Neuron (in vitro differentiated cells): ENCODE measurements around the gene TIMM17A.
A peak's percentile ranks its signal among the peaks of the same experiment; 100 is the strongest.

Experiments
- H2AFZ ChIP-seq: one replicate; pipeline ENCODE4 v1.6.1; 2013; ENCODE audit warnings: low read depth, mild to moderate bottlenecking, inconsistent platforms, low read length, moderate library complexity
- H3K27me3 ChIP-seq: one replicate; pipeline ENCODE4 v1.6.1; 2013; ENCODE audit warnings: low read length; ENCODE audit not compliant: insufficient read depth
- H3K36me3 ChIP-seq: one replicate; pipeline ENCODE4 v1.6.1; 2013; ENCODE audit warnings: low read length; ENCODE audit not compliant: insufficient read depth
- H3K4me1 ChIP-seq: one replicate; pipeline ENCODE4 v1.6.1; 2013; ENCODE audit warnings: low read length; ENCODE audit not compliant: insufficient read depth
- H3K4me3 ChIP-seq: 2 replicates; pipeline ENCODE4 v1.5.1; 2013; ENCODE audit warnings: mild to moderate bottlenecking, low read length, moderate library complexity
- H3K9me3 ChIP-seq: one replicate; pipeline ENCODE4 v1.6.1; 2013; ENCODE audit warnings: low read length

Gene TIMM17A

DNA sequence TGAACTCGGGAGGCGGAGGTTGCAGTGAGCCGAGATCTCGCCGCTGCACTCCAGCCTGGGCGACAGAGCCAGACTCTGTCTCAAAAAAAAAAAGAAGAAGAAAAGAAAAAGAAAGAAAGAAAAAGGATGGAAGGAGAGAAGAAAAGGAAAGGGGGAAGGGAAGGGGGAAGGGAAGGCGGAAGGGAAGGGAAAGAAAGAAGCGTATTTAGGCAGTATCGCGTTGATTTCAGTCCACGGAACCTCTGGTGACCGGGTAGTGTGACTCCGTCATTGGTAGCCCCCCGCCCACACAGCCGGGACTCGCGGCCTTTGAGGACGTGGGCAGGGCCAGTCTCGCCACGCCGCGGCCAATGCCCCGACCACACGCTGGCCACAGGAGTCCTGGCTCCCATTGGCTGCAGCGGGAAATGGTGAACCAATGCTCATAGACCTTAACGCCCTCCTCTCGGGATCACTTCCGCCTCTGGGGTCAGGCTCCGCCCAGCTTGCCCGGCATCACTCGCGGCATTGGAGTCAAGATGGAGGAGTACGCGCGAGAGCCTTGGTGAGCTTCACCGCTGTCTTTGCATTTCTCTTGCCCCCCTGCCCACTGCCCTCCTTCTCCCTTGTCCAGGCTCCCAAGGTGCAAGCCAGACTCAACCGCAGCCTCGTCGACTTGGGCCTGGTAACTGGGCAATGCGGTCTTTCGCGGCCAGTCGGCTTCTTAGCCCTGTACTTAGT is at the start of gene TIMM17A:
TSS of gene TIMM17A (plus strand) at position 495 of the 720 bp plus-strand sequence. CDS start at position 519, 24 bp downstream.
- peaks cover 6% of the 10 kb centered on the region for H3K4me1 ChIP-seq
- H3K4me3 ChIP-seq: peak within 1 kb of the TSS; percentile 92
- H3K27me3 ChIP-seq: peaks cover 2% of the 10 kb centered on the region
- no peaks in the 10 kb centered on the region for H3K9me3 ChIP-seq
- H2AFZ ChIP-seq: peak within 1 kb of the TSS; percentile 62
- peaks cover 21% of the 10 kb centered on the region for H3K36me3 ChIP-seq

DNA sequence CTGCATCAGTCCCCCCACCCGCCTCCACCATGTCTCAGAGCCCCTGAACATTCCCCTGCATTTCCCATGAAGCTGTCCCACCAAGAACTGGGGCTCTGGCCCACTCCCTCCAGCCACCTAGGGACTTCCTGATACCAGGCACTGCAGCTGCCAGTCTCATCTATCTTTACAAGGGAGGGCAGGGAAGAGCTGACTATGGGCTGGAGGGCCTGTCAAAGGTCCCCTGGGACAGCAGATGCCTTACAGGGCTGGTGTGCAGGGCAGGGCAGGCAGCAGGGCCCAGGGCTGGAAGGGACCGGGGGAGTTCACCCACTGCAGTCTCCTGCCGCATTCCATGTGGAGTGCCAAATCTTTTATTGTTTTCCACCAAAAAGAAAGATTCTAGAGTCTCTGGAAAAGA is 49.0 kb upstream of the TIMM17A start:
- H3K4me3 ChIP-seq: no peak overlapping the region
- peaks cover 28% of the 10 kb centered on the region for H3K27me3 ChIP-seq
- no peaks in the 10 kb centered on the region for H3K36me3 ChIP-seq
- H2AFZ ChIP-seq: no peak overlapping the region
- H3K9me3 ChIP-seq: no peaks in the 10 kb centered on the region
- H3K4me1 ChIP-seq: no peaks in the 10 kb centered on the region

DNA sequence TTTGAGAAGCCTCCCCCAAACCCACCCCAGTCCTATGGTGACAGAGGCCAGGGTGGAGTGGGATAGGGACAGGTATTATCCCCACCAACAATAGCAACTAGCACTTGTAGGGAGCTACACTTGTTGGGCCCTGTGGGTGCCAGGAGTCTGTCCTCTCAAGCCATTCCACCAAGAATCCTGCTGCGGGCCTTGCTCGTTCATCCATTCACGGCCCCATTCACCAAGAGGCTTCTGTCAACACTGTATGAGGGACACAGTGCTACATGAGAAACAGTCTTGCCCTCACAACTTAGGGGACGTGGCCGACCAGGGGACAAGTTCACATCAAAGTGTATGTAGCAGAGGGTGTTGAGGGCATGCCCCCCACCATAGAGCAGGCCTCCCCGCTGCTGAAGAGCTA is 47.7 kb upstream of the TIMM17A start:
- Histone ChIP-seq H3K4me1 (no peaks in the 10 kb centered on the region), H3K4me3 (no peak overlapping the region), H3K36me3 (no peaks in the 10 kb centered on the region), H2AFZ (no peak overlapping the region), H3K27me3 (peaks cover 28% of the 10 kb centered on the region), H3K9me3 (no peaks in the 10 kb centered on the region)

DNA sequence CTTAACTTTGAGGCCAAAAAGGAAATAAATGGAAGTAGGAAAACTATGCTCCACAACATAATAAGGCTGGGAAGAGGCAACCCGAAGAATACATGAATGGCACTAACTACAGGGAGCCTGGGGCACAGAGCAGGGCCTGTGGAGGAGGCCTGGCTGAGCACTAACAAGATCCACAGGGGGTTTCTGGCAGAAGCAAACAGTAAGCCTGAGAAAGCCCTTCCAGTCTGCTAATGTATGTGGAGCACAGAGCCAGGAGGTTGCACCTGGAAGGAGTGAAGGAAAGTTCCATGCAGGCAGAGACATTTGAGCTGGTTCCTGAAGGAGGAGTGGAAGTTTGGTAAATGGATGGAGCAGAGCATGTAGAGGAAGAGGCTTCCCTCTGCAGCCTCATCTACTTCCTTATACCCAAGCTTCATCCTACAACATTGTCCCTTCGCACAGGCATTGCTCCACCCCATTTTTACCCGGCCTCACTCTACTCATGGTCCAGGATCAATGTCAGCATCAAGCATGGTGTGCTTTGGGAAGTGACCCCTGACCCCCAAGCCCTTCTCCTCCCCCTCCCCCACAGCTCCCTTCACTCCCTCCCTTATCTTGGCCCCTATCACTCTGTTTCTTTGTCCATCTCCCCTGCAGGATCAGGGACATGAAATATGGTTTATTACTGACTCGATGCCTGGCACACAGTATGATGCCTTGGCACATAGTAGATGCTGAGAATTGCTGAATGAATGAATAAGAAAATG is 43.3 kb upstream of the TIMM17A start:
- Histone ChIP-seq H3K4me1 (peaks cover 8% of the 10 kb centered on the region), H3K9me3 (no peaks in the 10 kb centered on the region), H3K4me3 (no peak overlapping the region), H3K36me3 (no peaks in the 10 kb centered on the region), H2AFZ (no peak overlapping the region), H3K27me3 (peaks cover 19% of the 10 kb centered on the region)

- H3K4me3 ChIP-seq: no peak overlapping the region
- peaks cover 16% of the 10 kb centered on the region for H3K27me3 ChIP-seq
- H3K36me3 ChIP-seq: no peaks in the 10 kb centered on the region
- no peak overlapping the region for H2AFZ ChIP-seq
- H3K9me3 ChIP-seq: no peaks in the 10 kb centered on the region
- peaks cover 11% of the 10 kb centered on the region for H3K4me1 ChIP-seq
Observed at GRCh38 chr1:201912832-201913231, 42.5 kb upstream of the TIMM17A start.

DNA sequence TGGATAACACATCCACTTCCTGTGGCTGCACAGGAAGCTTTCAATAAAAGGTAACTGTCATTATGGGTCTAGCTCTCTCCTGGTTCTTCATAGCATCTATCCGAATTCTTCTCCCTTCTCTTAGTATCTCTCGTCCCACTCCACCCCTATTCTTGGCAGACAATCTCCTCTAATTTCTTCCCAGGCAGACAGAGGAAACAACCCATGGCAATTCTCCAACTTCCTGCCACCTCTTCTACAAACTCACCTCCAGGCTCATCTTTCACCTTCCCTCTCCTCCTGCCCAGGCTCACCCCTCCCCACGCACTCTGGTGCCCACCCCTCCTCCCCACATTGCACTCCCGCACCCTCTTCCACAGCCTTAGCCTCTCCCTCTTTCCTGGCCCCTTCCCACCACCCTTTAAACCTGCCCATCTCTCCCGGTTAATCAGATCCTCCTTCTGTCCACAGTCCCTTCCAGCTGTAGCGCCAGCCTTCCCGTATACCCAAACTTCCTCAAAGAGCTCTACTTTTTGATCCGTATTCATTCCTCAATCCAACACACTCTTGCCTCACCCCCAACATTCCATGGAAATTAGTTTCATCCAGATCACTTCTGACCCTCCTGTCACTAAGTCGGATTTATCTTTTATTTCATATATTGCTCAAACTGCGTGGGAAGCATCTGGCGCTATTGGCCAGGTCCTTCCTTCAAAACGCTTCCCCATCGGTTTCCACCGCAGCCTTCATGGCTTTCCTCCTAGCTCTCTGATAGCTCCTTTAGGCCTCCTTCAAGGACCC is 40.7 kb upstream of the TIMM17A start:
- Histone ChIP-seq H2AFZ (no peak overlapping the region), H3K4me3 (no peak overlapping the region), H3K9me3 (no peaks in the 10 kb centered on the region), H3K27me3 (peaks cover 9% of the 10 kb centered on the region), H3K4me1 (peaks cover 11% of the 10 kb centered on the region), H3K36me3 (no peaks in the 10 kb centered on the region)

- Histone ChIP-seq H3K9me3 (no peaks in the 10 kb centered on the region), H3K4me1 (peaks cover 11% of the 10 kb centered on the region), H3K27me3 (peaks cover 8% of the 10 kb centered on the region), H2AFZ (no peak overlapping the region), H3K36me3 (no peaks in the 10 kb centered on the region), H3K4me3 (no peak overlapping the region)
Observed at GRCh38 chr1:201916649-201917249, 38.6 kb upstream of the TIMM17A start.

GRCh38 chr1:201917362-201918033 is 37.8 kb upstream of the TIMM17A start:
- Histone ChIP-seq H3K9me3 (no peaks in the 10 kb centered on the region), H2AFZ (no peak overlapping the region), H3K36me3 (no peaks in the 10 kb centered on the region), H3K4me1 (peaks cover 11% of the 10 kb centered on the region), H3K4me3 (no peak overlapping the region), H3K27me3 (peaks cover 8% of the 10 kb centered on the region)

GRCh38 chr1:201918343-201918742 is 37.0 kb upstream of the TIMM17A start:
- peaks cover 8% of the 10 kb centered on the region for H3K27me3 ChIP-seq
- H3K4me3 ChIP-seq: no peak overlapping the region
- peaks cover 11% of the 10 kb centered on the region for H3K4me1 ChIP-seq
- no peak overlapping the region for H2AFZ ChIP-seq
- no peaks in the 10 kb centered on the region for H3K36me3 ChIP-seq
- no peaks in the 10 kb centered on the region for H3K9me3 ChIP-seq

- H3K4me1 ChIP-seq: peaks cover 2% of the 10 kb centered on the region
- H2AFZ ChIP-seq: no peak overlapping the region
- no peak overlapping the region for H3K4me3 ChIP-seq
- no peaks in the 10 kb centered on the region for H3K9me3 ChIP-seq
- no peaks in the 10 kb centered on the region for H3K36me3 ChIP-seq
- H3K27me3 ChIP-seq: peaks cover 4% of the 10 kb centered on the region
Observed at GRCh38 chr1:201921952-201922558, 33.2 kb upstream of the TIMM17A start.

DNA sequence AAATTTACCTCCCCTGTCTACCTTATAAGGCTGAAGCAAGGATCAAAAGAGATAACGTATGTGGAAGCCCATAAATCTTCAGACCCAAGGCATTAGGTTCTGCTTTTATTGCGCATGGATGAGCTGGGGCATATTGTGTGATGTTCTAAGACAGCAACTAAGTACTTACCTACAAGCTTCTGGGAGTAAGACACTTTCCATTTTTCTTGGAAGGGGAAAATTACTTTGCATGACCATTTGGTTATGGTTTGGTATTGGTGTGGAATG is 30.1 kb upstream of the TIMM17A start:
- no peaks in the 10 kb centered on the region for H3K9me3 ChIP-seq
- H3K4me3 ChIP-seq: no peak overlapping the region
- no peaks in the 10 kb centered on the region for H3K36me3 ChIP-seq
- H3K27me3 ChIP-seq: peaks cover 5% of the 10 kb centered on the region
- H2AFZ ChIP-seq: no peak overlapping the region
- no peaks in the 10 kb centered on the region for H3K4me1 ChIP-seq

- Histone ChIP-seq H2AFZ (no peak overlapping the region), H3K4me1 (no peaks in the 10 kb centered on the region), H3K36me3 (no peaks in the 10 kb centered on the region), H3K9me3 (no peaks in the 10 kb centered on the region), H3K4me3 (no peak overlapping the region), H3K27me3 (peaks cover 10% of the 10 kb centered on the region)
Observed at GRCh38 chr1:201925981-201926645, 29.2 kb upstream of the TIMM17A start.
